Measurements from ENCODE around the gene PAPOLB. TPM values are rescaled to one million over a fixed set of nuclear protein-coding genes. Genes with fewer than 3 reads are reported as not detected.

Gene PAPOLB
- polyA plus RNA-seq, 1 experiment = not detected

GRCh38 chr7:4878336-4879335 is 16.8 kb upstream of the PAPOLB start:
- no peak overlapping the region for H3K27ac ChIP-seq (ENCODE audit: low read depth, low read length)
- TF ChIP-seq CTCF (IDR thresholded peaks at IDR 0.05; ENCODE audit: low read depth, low read length) = no peak
- ChIA-PET POLR2A (no interaction called here), CTCF (no interaction called here)
- H3K9me3 ChIP-seq (ENCODE audit: control insufficient read depth, insufficient read depth, low read length) = peaks cover under 1% of the 10 kb centered on the region; the same call in 1 of the 2 replicates
- no peak for DNase-seq (ENCODE audit: low read depth, low spot score)
- no peak overlapping the region for H3K4me3 ChIP-seq (ENCODE audit: low read depth, low read length)
- peaks cover 10% of the 10 kb centered on the region for H3K27me3 ChIP-seq (ENCODE audit: control insufficient read depth, insufficient read depth, low read length)

- no peak for DNase-seq (ENCODE audit: low read depth, low spot score)
- H3K4me3 ChIP-seq (ENCODE audit: low read depth, low read length) = no peak overlapping the region
- H3K9me3 ChIP-seq (ENCODE audit: control insufficient read depth, insufficient read depth, low read length) = no peaks in the 10 kb centered on the region; the same call in 1 of the 2 replicates
- ChIA-PET CTCF (no interaction called here), POLR2A (no interaction called here)
- TF ChIP-seq CTCF (IDR thresholded peaks at IDR 0.05; ENCODE audit: low read depth, low read length) = no peak
- no peak overlapping the region for H3K27ac ChIP-seq (ENCODE audit: low read depth, low read length)
- peaks cover 11% of the 10 kb centered on the region for H3K27me3 ChIP-seq (ENCODE audit: control insufficient read depth, insufficient read depth, low read length)
These were observed 14.8 kb upstream of the PAPOLB start for GRCh38 chr7:4876586-4876985.

- POLR2A ChIA-PET = no interaction called here
- Histone ChIP-seq H3K9me3 (ENCODE audit: control insufficient read depth, insufficient read depth, low read length) (no peaks in the 10 kb centered on the region; the same call in 1 of the 2 replicates), H3K4me3 (ENCODE audit: low read depth, low read length) (no peak overlapping the region), H3K27ac (ENCODE audit: low read depth, low read length) (no peak overlapping the region), H3K27me3 (ENCODE audit: control insufficient read depth, insufficient read depth, low read length) (peaks cover 11% of the 10 kb centered on the region)
- CTCF ChIA-PET = interaction anchor here (0.9 kb wide), 1 partner anchor 9 kb away, joined by 4 read pairs; no protein-coding TSS in a partner anchor
- no peak for TF ChIP-seq CTCF (IDR thresholded peaks at IDR 0.05; ENCODE audit: low read depth, low read length)
- DNase-seq (ENCODE audit: low read depth, low spot score) = no peak
These were observed 13.6 kb upstream of the PAPOLB start for GRCh38 chr7:4875391-4875790.

GRCh38 chr7:4873071-4873944 is 11.5 kb upstream of the PAPOLB start:
- H3K9me3 ChIP-seq (ENCODE audit: control insufficient read depth, insufficient read depth, low read length) = peaks cover 2% of the 10 kb centered on the region; the same call in 1 of the 2 replicates
- H3K4me3 ChIP-seq (ENCODE audit: low read depth, low read length) = no peak overlapping the region
- H3K27me3 ChIP-seq (ENCODE audit: control insufficient read depth, insufficient read depth, low read length) = peaks cover 8% of the 10 kb centered on the region
- no peak overlapping the region for H3K27ac ChIP-seq (ENCODE audit: low read depth, low read length)
- TF ChIP-seq CTCF (IDR thresholded peaks at IDR 0.05; ENCODE audit: low read depth, low read length) = no peak
- ChIA-PET CTCF (interaction anchor here (1.0 kb wide), 1 partner anchor 9 kb away, joined by 6 read pairs; no protein-coding TSS in a partner anchor), POLR2A (no interaction called here)
- DNase-seq (ENCODE audit: low read depth, low spot score) = no peak

All from AG04450 (cell line).